Activated CD4-positive, alpha-beta T cell treated with anti-CD3 and anti-CD28 coated beads for 24 hours (primary cell): ENCODE measurements around the gene TUBG2.
"Not testable (repeated sequence)": the region's sequence is repeated elsewhere in the genome, so short reads cannot be mapped to it uniquely, and the experiment has no call there.

ENCODE experiments used
- DNase-seq, 2 donors: peaks; one replicate each; pipeline ENCODE4 v3.0.0-alpha.2; 2020; ENCODE audit warnings: low read depth in 2 of 2

The TUBG2 gene

GRCh38 chr17:42655528-42655927 is 3.6 kb upstream of the TUBG2 start:
- DNase-seq = no peak

GRCh38 chr17:42657824-42658588 is 1.1 kb upstream of the TUBG2 start:
- no peak for DNase-seq

DNA sequence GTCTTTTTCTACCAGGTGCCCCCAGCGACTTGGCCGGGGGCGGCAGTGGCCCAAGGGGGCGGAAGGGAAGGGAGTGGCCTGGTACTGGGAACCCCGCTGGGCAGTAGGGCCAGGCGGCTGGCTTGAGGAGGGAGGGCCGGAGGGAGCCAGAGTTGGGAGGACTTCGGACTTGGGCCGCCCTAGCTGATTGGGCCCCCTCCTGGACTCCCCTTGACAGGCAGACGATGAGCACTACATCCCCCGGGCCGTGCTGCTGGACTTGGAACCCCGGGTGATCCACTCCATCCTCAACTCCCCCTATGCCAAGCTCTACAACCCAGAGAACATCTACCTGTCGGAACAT is 819 bp downstream of the TUBG2 start:
- DNase-seq = not testable (repeated sequence)

GRCh38 chr17:42660692-42661345 is 1.7 kb downstream of the TUBG2 start:
- no peak for DNase-seq

DNA sequence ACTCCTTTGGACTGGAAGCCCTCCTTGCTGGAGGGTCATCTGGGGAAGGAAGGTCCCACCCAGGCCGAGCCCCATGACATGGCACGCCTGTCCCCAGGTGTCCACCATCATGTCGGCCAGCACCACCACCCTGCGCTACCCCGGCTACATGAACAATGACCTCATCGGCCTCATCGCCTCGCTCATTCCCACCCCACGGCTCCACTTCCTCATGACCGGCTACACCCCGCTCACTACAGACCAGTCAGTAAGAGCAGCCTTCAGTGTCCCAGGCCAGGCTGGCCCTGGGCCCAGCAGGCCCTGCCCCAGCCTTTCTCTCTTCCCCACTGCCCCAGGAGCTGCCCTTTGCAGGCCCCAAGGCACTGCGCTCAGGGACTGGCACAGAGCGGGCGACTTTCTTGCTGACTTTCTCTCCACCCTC is 6.5 kb downstream of the TUBG2 start:
- DNase-seq = no peak

GRCh38 chr17:42666126-42666525 is 7.0 kb downstream of the TUBG2 start:
- not testable (repeated sequence) for DNase-seq

DNA sequence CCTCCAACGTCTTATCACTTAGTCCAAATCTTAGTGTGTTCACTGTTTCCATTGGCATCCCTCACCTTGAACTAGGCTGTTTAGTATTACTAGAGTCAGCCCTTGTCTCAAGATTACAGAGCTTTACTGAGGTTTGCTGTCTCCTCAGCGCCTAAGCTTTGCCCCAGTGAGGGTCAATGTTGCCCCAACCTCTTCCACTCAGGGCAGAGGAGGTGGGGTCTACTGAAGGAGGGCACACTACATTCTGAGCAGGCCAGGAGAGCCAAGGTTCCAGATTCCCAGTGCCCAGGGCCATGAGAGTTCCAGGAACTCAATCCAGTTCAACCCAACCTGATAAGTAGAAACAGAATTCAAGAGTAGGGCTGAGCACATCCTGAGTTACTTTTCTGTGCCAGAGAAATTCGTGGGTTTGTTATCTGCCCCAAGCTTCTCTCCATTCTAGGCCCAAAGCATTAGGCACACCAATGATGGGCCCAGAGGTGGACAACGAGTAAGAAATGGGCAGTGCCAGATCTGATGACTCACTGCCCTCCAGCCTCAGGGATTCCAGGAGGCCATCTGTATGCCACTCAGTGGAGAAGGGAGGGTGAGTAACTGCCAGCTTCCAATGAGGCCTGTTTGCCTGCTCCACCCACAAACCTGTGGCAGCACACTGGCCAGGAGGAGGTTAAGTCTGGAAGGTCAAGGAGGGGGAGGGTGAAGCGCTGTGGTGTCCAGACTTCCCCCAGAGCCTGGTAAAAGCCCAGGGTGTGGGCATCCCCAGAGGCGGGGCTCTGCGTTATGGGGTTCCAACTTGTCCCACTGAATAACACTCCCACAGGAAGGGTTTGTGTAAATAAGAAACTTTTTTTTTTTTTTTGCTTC is 8.2 kb downstream of the TUBG2 start:
- no peak for DNase-seq

DNA sequence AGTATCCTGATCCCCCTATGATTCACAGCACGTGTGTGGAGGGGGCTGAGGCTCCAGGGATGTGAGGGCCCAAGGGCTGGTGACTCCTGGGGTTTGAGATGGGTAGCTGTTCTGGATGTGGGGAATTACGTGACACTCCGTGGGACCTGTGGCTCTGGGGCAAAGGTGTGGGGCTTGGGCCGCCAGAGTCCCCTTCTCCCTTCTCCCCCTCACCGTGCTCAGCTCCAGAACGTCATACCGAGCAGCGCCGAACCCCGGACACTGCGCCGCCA is 10.6 kb downstream of the TUBG2 start:
- DNase-seq = no peak

GRCh38 chr17:42669977-42670788 is 11.1 kb downstream of the TUBG2 start:
- no peak for DNase-seq

- no peak for DNase-seq
Observed at GRCh38 chr17:42670789-42671657, 11.9 kb downstream of the TUBG2 start.

GRCh38 chr17:42672038-42672437 is 13.0 kb downstream of the TUBG2 start:
- no peak for DNase-seq

GRCh38 chr17:42673266-42673884 is 14.3 kb downstream of the TUBG2 start:
- no peak for DNase-seq

- no peak for DNase-seq
Observed at GRCh38 chr17:42673885-42674754, 15.0 kb downstream of the TUBG2 start.

- DNase-seq = no peak
Observed at GRCh38 chr17:42674755-42675347, 15.8 kb downstream of the TUBG2 start.

- no peak for DNase-seq
Observed at GRCh38 chr17:42675348-42675964, 16.4 kb downstream of the TUBG2 start.

DNA sequence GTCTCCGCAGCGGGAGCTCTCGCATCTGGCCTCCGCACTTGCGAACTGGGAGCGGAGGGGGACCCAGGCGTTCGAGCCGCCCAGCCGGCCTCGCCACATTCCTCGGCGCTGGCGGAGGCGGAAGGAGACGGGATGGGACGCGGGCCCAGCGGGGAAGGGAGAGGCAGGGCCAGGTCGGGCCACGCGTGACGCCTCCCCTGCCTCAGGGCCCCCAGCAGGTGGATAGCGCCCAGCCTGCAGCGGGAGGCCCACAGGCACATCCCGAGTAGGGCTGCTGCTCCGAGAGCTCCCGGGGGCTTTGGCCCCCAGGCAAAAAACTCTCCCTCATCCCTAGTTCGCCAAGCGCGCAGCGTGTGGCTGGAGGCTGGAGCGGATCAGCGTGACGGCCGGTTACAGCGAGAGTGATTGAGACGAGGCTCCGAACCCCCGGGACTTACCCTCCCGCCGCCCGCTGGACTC is 16.9 kb downstream of the TUBG2 start:
- no peak for DNase-seq

DNA sequence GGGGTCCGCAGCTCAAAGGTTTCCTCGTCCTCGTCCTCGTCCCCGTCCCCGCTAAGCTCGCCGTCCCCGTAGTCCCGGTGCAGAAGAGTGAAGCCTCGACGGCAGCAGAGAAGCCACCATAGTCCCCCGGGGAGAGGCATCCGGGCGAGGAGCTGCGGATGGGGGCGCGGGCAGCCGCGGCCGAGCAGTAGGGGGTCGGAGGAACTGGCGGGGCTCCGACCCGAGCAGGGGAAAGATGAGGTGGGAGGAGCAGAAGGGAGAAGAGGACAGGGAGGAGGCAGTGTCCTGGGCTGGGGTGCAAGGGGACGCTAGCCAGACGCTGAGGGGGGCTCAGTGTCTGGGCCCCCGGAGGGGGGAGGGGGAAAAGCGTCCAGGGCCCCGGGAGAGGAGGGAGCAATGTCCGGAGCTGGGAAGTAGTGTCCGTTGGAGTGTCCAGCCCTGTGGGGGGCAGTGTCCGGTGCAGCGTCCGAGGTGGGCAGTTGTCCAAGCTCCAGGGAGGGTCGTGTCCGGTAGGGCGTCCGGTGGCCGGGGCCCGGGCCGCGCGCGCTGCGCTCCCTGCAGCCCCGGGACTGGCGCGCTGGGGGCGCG is 17.4 kb downstream of the TUBG2 start, which contains the start of gene PLEKHH3:
Gene PLEKHH3, minus strand, starts transcription at position 571 of the 588 bp plus-strand sequence. Its CDS starts 431 bp downstream, at position 140.
- no peak for DNase-seq
